Activated CD8-positive, alpha-beta T cell treated with anti-CD3 and anti-CD28 coated beads for 36 hours (primary cell): ENCODE data around the gene CFAP43. TPM values are rescaled to one million over a fixed set of nuclear protein-coding genes. Genes with fewer than 3 reads are reported as not detected.
A peak's percentile ranks its signal among the peaks of the same experiment; 100 is the strongest.
"Not testable (repeated sequence)": the region's sequence is repeated elsewhere in the genome, so short reads cannot be mapped to it uniquely, and the experiment has no call there.

ENCODE experiments used
- ATAC-seq: fragments of 200-7000 bp; cut with Tn5 transposase; one replicate; pipeline ENCODE4 v1.10.0; 2021; ENCODE audit warnings: mild to moderate bottlenecking, moderate library complexity
- CTCF ChIA-PET: fragments of 350-600 bp; sonication (Branson Sonifier 250); formaldehyde crosslinking; loops from one replicate; lab custom pipeline; 2021; ENCODE audit warnings: antibody characterized with exemption; lab: Charles Lee
- POLR2A ChIA-PET: fragments of 350-600 bp; sonication (Branson Sonifier 250); formaldehyde crosslinking; loops from one replicate; lab custom pipeline; 2021; ENCODE audit warnings: antibody characterized with exemption; lab: Charles Lee
- DNase-seq: peaks from one replicate; pipeline ENCODE4 v3.0.0-alpha.2; 2020
- H3K27ac Mint-ChIP-seq: one replicate; pipeline ENCODE4 v1.8.0; 2021; ENCODE audit warnings: mild to moderate bottlenecking, mixed read lengths
- H3K27me3 Mint-ChIP-seq: one replicate; pipeline ENCODE4 v1.8.0; 2021; ENCODE audit warnings: mixed read lengths
- H3K36me3 Mint-ChIP-seq: one replicate; pipeline ENCODE4 v1.8.0; 2021; ENCODE audit warnings: low read depth, mixed read lengths
- H3K4me1 Mint-ChIP-seq: one replicate; pipeline ENCODE4 v1.8.0; 2021; ENCODE audit warnings: low read depth, mixed read lengths
- H3K4me3 Mint-ChIP-seq: one replicate; pipeline ENCODE4 v1.8.0; 2021; ENCODE audit warnings: mild to moderate bottlenecking, moderate library complexity, mixed read lengths
- H3K9me3 Mint-ChIP-seq: one replicate; pipeline ENCODE4 v1.8.0; 2021; ENCODE audit warnings: mixed read lengths
- intact Hi-C: fragments of 100-400 bp; cut with micrococcal nuclease; formaldehyde crosslinking; loops from one replicate; pipeline ENCODE4 v1.10.0; 2022
- total RNA-seq, 2 experiments: library from RNA; stranded (reverse); gene quantifications; one replicate each; pipeline ENCODE4 v1.2.3, GENCODE V29; 2021
- TF ChIP-seq, protein P1 (sequence below): fragments of 200-600 bp; IDR thresholded peaks from one replicate; pipeline ENCODE4 v1.8.0; 2022; ENCODE audit warnings: antibody characterized with exemption, mild to moderate bottlenecking

Gene CFAP43
- total RNA-seq, 2 experiments from 2014 or later, result 0.16 TPM; not detected in 1

DNA sequence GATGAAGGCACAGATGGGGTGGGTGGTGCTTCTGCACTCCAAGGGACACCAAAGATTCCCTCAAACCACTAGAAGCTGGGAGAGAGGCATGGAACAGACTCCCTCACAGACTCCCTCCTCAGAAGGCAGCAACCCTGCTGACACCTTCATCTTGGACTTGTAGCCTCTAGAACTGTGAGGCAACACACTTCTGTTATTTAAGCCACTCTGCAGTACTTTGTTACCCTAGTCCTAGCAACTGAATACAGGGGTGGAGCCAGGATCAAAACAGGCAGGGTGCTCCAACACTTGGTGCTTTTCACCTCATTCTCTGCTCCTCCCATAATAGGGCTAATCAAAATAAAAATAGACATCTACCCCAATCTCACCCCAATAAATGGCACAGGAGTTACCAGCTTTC lies 20.2 kb upstream of the CFAP43 start:
- Mint-ChIP-seq H3K4me3 (no peak overlapping the region), H3K4me1 (peaks cover 35% of the 10 kb centered on the region), H3K36me3 (peaks cover 19% of the 10 kb centered on the region), H3K27me3 (peaks cover 4% of the 10 kb centered on the region), H3K27ac (no peak overlapping the region), H3K9me3 (no peaks in the 10 kb centered on the region)
- ChIA-PET POLR2A (interaction anchor here (8.0 kb wide), 1 partner anchor 14 kb away, joined by 74 read pairs; the partner anchor contains the start of gene GSTO2), CTCF (interaction anchor here (1.0 to 3.7 kb wide), 2 partner anchors 12 to 131 kb away, joined by 3 to 19 read pairs; partner anchors contain the start of gene SFR1)
- TF ChIP-seq, protein P1, sequence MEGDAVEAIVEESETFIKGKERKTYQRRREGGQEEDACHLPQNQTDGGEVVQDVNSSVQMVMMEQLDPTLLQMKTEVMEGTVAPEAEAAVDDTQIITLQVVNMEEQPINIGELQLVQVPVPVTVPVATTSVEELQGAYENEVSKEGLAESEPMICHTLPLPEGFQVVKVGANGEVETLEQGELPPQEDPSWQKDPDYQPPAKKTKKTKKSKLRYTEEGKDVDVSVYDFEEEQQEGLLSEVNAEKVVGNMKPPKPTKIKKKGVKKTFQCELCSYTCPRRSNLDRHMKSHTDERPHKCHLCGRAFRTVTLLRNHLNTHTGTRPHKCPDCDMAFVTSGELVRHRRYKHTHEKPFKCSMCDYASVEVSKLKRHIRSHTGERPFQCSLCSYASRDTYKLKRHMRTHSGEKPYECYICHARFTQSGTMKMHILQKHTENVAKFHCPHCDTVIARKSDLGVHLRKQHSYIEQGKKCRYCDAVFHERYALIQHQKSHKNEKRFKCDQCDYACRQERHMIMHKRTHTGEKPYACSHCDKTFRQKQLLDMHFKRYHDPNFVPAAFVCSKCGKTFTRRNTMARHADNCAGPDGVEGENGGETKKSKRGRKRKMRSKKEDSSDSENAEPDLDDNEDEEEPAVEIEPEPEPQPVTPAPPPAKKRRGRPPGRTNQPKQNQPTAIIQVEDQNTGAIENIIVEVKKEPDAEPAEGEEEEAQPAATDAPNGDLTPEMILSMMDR, result no peak
- DNase-seq (no peak), ATAC-seq (no peak)
- intact Hi-C loops, result no loop called here

DNA sequence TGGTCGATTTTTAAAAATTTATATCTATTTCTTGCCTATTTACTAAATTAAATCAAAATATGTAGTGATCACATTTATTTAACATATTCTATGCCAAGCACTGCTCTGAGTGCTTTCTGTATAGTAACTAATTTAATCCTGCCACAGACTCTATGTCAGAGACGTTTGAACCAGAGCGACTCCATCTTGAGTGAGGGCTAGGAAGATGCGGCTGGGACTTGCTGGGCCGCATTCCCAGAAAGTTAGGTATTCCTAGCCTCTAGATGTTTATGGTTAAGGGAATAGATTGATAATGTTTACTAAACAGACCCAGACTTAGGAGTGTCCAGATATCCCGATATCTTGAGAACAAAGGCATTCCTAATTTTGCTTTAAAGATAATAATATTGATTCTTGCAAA lies 19.3 kb upstream of the CFAP43 start:
- Mint-ChIP-seq H3K9me3 (no peaks in the 10 kb centered on the region), H3K36me3 (peaks cover 12% of the 10 kb centered on the region), H3K27me3 (peaks cover 4% of the 10 kb centered on the region), H3K4me3 (no peak overlapping the region), H3K4me1 (peaks cover 37% of the 10 kb centered on the region), H3K27ac (no peak overlapping the region)
- intact Hi-C loops, result no loop called here
- TF ChIP-seq, protein P1, result no peak
- ATAC-seq (no peak), DNase-seq (no peak)
- ChIA-PET POLR2A (no interaction called here), CTCF (no interaction called here)

DNA sequence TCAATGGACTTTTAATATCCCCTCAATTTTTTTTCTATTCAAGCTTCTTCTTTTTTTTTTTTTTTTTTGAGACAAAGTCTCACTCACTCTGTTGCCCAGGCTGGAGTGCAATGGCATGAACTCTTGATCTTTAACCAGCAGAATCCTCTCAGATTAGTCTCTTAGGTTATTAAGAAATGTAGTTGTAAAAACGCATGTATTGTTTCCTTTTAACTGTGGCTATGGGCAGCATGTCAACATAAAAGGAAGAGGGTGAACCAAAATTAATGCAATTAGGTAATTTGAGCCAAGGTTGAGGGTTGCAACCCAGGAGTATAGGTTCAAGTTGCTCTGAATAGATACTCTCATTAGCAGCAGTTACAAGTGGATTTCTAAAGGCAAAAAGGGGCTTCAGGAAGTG lies 18.2 kb upstream of the CFAP43 start:
- Mint-ChIP-seq H3K9me3 (no peaks in the 10 kb centered on the region), H3K4me1 (peaks cover 31% of the 10 kb centered on the region), H3K27me3 (peaks cover 4% of the 10 kb centered on the region), H3K4me3 (no peak overlapping the region), H3K36me3 (peaks cover 3% of the 10 kb centered on the region), H3K27ac (no peak overlapping the region)
- CTCF ChIA-PET, result no interaction called here
- TF ChIP-seq, protein P1, result no peak
- ATAC-seq (no peak), DNase-seq (no peak)
- intact Hi-C loops, result no loop called here
- POLR2A ChIA-PET, result no interaction called here

DNA sequence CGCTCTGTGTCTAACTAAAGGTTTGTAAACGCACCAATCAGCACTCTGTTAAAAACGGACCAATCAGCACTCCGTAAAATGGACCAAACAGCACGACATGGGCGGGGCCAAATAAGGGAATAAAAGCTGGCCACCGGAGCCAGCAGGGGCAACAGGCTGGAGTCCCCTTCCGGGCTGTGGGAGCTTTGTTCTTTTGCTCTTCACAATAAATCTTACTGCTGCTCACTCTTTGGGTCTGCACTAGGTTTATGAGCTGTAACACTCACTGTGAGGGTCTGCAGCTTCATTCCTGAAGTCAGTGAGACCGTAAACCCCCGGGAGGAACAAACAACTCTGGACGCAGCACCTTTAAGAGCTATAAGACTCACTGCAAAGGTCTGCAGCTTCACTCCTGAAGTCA lies 16.8 kb upstream of the CFAP43 start:
- H3K4me3 Mint-ChIP-seq, ATAC-seq, H3K27me3 Mint-ChIP-seq, intact Hi-C loops, H3K27ac Mint-ChIP-seq, DNase-seq, H3K9me3 Mint-ChIP-seq, H3K36me3 Mint-ChIP-seq: not testable (repeated sequence)
- H3K4me1 Mint-ChIP-seq, result peaks cover 26% of the 10 kb centered on the region
- ChIA-PET POLR2A (interaction anchor here (0.9 to 1.2 kb wide), 3 partner anchors 13 to 19 kb away, joined by 3 read pairs; no protein-coding TSS in a partner anchor), CTCF (interaction anchor here (2.5 kb wide), 1 partner anchor 26 kb away, joined by 14 read pairs; no protein-coding TSS in a partner anchor)

DNA sequence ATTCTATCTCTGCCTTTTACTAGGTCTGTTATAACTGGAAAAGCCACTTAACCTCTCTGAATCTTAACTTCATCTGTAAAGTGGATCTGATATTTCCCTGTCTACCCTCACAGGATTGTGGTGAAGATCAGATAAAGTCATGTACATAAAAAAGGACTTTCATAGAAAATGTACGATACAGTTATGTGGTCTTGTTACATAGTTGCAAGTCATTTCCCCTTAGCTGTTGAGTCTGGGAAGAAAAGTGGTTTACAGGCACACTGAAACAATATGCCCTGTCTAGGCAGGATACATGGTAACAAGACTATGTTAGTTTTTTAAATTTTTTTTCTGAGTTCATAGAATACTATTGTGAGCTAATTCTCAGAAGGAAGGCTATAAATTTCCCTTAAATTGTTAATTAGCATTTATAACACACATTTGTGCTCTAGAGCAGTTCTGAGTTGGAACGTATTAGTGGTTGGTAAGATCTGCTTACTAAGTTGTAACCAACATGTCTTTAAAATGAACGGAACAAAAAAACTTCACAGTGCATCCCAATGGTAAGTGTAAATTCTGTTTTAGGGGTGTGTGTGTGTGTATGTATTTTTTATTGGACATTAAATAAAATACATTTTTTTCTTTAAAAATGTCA lies 15.5 kb upstream of the CFAP43 start:
- intact Hi-C loops, result no loop called here
- peaks cover 14% of the 10 kb centered on the region for H3K4me1 Mint-ChIP-seq
- ATAC-seq (peak; percentile 71), DNase-seq (no peak)
- H3K9me3 Mint-ChIP-seq, result no peaks in the 10 kb centered on the region
- peak overlapping the region; percentile 55 for H3K27ac Mint-ChIP-seq
- ChIA-PET POLR2A (interaction anchor here (1.0 to 1.2 kb wide), 3 partner anchors 14 to 126 kb away, joined by 3 read pairs; partner anchors contain the start of gene SFR1), CTCF (interaction anchor here (0.7 to 2.5 kb wide), 3 partner anchors 10 to 44 kb away, joined by 3 to 14 read pairs (median 3); no protein-coding TSS in a partner anchor)
- peaks cover 9% of the 10 kb centered on the region for H3K27me3 Mint-ChIP-seq
- H3K4me3 Mint-ChIP-seq, result no peak overlapping the region
- TF ChIP-seq, protein P1, result no peak
- H3K36me3 Mint-ChIP-seq, result no peaks in the 10 kb centered on the region
